ENCODE results near the gene SLC35D3.
"Not testable (repeated sequence)": the region's sequence is repeated elsewhere in the genome, so short reads cannot be mapped to it uniquely, and the experiment has no call there.

SLC35D3 gene

DNA sequence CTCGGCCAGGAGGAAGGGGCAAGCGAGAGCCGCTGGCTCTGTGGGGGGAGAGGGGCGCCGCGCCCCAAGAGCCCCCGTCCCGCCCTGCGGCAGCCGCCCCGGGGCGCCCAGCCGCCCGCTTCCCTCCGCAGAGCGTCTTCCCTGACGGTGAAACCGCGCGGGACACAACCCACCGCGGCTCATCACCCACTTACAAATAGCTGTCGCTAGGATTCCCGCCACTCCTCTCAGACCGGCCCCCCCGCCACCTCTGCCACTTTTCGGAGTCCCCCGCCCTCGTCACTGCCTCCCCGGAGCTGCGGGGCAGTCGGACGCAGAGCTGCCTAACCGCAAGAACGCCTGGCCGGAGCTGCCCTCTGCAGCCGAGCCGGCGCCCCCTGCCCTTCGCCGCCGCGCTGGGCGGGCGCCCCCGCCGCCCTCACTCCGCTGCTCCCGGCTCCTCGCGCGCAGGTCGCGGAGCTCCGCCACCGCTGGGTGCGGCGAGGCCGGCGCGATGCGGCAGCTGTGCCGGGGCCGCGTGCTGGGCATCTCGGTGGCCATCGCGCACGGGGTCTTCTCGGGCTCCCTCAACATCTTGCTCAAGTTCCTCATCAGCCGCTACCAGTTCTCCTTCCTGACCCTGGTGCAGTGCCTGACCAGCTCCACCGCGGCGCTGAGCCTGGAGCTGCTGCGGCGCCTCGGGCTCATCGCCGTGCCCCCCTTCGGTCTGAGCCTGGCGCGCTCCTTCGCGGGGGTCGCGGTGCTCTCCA is at the start of gene SLC35D3:
Gene SLC35D3, plus strand, starts transcription at position 366 of the 749 bp plus-strand sequence. Its CDS starts 128 bp downstream, at position 494.
- DNase-seq (ENCODE audit: low read depth), result no peak

DNA sequence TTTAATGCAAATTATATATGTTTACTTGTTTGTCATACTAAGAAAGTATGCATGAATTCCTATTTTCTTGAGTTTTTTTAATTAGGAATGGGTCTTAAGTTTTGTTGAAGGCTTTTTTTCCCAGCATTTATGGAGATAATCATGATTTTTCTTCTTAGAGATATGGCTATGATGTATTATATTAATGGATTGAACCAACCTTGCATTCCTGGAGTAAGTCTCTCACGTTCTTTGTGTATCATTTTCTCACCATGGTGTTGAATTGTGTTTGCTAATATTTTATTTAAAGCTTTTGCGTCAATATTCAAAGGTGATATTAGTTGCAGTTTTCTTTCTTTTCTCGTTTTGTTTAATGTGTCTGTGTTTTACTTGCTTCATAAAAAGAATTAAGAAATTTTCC is 48.4 kb upstream of the SLC35D3 start:
- no peak for DNase-seq (ENCODE audit: low read depth)

- not testable (repeated sequence) for DNase-seq (ENCODE audit: low read depth)
These were observed 45.6 kb upstream of the SLC35D3 start for GRCh38 chr6:136876469-136876868.

GRCh38 chr6:136880748-136881460 is 41.2 kb upstream of the SLC35D3 start:
- DNase-seq (ENCODE audit: low read depth), result no peak

DNA sequence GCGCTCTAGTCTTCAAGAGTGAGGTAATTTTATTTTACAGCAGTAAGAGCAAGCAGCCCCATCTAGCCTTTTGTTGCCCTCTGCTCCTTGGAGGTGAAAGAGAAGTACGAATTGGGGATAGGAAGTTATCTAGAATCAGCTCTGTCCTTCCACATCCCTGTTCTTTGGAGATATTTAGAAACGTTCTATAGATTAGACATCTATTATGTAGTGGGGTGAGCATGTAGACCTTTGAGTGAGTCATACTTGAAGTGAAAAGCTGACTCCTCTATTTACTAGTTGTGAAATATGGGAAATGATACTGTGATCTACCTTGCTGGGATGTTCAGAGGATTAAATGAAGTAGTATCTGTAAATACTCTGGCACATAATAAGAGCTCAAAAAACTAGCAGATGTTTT is 36.0 kb upstream of the SLC35D3 start:
- DNase-seq (ENCODE audit: low read depth), result no peak

- DNase-seq (ENCODE audit: low read depth), result no peak
These were observed 34.1 kb upstream of the SLC35D3 start for GRCh38 chr6:136887953-136888352.

- no peak for DNase-seq (ENCODE audit: low read depth)
These were observed 32.6 kb upstream of the SLC35D3 start for GRCh38 chr6:136889271-136890193.

DNA sequence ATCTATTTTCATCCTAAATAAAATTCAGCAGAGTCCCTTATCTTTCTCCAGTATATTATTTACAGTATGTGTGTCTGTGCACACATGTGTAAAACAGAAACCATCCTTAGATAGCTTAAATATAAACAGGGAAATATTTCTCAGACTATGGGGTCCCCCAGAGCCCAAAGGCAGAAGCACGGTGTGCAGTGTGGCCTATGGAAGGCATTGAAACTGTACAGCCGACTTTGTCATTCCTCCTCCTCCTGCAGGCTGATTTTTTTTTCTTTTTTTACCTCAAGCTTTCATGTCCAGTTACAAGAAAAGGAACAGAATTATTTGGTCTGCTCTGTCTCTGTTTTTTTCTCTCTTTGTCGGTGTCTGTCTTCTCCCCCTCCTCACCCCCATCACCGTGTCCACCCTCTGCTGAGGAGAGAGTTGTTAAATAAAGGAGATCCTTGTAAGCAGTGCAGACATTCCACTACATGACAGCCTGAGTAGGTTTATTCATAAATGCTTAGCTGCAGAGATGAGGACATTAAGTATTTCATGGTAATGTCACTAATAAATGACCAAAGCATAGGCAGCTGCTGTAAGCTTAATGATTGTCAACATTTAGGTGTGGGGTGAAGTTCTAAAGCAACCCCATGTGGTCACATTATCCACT is 31.8 kb upstream of the SLC35D3 start:
- DNase-seq (ENCODE audit: low read depth), result no peak

DNA sequence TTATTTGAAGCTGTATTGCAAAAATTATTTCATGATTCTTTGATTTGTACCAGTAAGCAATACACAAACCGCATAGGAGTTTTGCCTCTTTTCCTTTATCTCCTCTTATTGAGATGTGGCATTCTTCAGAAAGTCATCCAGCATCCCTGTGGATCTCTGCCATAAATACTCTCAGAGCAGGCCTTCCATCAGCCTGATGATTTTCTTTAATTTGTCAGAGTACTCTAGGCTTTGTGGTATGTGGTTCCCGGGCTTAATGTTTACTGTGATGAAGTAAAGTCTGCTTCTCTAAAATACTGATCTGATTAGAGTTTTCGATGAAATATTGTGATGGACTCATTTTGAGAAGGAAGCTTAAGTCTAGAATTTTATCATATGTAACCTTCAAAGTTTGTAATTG is 31.1 kb upstream of the SLC35D3 start:
- no peak for DNase-seq (ENCODE audit: low read depth)

DNA sequence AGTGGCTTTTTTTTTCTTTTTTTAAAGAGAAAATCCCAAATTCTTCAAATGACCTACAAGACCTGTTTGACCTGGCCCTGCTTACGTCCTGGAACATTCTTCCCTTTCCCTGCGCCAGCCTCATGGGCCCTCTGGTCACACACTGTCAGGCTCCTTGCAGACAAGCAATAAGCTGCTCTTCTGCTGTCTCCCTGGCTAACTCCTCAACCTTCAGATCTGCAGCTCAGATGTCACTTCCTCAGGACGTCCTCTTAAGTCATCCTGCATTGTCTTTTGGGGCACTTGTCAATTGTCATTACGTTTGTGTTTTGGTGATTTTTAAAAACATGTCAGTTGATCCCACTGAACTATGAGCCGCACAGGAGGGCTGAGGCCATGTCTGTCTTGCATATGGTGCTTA is 28.9 kb upstream of the SLC35D3 start:
- DNase-seq (ENCODE audit: low read depth), result no peak

GRCh38 chr6:136895901-136896300 is 26.2 kb upstream of the SLC35D3 start:
- DNase-seq (ENCODE audit: low read depth), result no peak

DNA sequence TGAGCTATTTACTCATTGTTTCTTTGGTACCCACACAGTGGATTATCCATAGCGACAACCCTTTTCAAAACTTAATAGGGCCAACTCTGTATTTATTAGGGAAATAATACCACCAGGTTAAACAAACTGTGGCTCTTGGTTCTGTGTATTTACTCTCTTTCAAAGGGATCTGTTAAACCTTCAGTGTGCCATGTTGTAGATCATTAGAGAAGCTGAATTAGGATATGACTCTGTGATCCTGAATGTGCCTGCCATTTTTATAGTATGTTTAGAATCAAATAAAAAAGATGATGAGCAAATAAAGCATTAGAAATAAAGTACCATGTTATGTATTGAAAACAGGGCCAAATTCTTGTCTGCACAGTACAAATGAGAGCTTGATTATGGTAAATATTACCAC is 25.0 kb upstream of the SLC35D3 start:
- DNase-seq (ENCODE audit: low read depth), result no peak

DNA sequence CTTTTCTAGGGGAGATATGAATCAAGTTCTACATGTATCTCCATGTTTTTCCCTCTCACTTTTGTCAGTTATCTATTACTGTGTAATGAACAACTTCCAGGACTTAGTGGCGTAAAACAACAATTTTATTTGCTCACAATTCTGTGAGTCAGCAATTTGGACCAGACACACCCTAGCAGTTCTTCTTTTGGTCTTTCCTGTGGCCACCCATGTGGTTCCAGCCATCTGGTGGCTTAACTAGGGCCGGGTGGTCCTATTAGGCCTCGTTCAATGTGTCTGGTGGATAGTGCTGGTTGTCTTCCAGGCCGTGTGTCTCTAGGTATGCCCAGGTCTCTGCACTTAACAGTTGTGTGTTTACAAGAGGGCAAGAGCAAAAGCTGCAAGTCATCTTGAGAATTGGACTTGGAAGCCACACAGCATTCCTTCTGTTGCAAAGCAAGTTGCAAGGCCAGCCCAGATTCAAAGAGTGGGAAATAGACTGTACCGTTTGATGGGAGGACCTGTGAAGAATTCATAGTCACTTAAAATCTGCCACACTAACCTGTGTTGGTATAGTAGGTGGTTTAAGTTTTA is 20.8 kb upstream of the SLC35D3 start:
- DNase-seq (ENCODE audit: low read depth), result no peak

GRCh38 chr6:136904477-136904876 is 17.6 kb upstream of the SLC35D3 start:
- DNase-seq (ENCODE audit: low read depth), result not testable (repeated sequence)

- DNase-seq (ENCODE audit: low read depth), result no peak
These were observed 7.2 kb upstream of the SLC35D3 start for GRCh38 chr6:136914947-136915346.

DNA sequence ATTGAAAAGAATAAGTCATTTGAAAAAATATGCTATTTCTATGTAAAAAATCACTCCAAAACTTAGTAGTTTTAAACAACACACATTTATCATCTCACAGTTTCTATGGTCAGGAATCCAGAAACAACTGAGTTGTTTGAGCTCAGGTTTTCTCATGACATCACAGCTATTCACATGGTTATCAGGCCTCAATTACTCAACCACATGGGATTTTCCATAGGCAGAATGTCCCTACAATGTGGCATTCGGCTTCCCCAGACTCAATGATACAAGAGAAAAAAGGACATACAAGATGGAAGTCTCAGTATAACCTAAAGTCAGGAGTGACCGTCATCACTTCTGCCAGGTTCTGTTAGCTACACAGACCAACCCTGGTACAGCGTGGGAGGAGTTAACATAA is 3.4 kb upstream of the SLC35D3 start:
- no peak for DNase-seq (ENCODE audit: low read depth)

DNA sequence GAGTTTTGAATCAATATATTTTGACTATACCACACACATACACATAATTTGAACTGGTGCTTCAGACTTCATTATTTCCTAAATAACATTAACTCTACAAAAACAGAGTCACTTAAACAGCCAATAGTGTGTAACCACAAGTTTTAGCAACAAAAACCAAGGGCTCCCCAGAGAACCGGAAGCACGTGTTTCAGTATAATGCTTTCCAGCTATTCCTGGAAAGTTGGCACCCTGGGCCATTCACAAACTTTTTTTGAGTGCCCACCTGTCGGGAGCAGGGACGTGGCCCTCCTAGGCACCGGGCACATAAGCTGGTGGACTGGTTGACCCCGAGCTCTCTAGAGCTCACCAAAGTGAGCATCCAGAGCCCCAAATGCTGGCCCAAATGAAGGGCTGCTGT is 1.9 kb upstream of the SLC35D3 start:
- no peak for DNase-seq (ENCODE audit: low read depth)

- DNase-seq (ENCODE audit: low read depth), result no peak
These were observed 1.3 kb upstream of the SLC35D3 start for GRCh38 chr6:136920671-136921380.

DNA sequence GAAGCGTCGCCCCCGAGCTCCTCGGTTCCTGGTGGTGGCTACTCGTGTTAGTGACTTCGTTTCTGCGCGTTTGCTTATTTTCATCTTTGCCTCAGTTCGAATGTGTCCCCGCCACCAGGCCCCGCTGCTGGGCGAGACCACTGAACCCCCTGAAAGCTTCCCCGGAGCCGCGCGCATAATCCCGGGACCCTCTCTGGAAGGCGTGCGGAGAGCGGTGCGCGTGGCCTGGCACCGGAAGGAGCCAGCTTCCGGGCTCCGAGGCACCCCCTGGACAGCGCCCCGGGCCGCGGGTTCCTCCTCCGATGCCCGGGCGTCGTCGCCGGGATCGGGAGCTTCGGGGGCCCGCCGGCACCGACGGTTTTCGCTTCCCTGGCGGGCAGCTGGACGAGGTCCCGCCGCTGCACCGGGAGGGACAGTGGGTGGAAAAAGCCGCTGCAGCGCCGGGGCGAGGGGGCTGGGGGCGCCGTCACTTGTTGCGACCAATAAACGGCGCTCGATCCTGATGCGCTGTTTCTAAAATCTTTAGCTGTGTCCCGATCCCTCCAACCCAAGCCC is 643 bp upstream of the SLC35D3 start:
- DNase-seq (ENCODE audit: low read depth), result no peak

DNA sequence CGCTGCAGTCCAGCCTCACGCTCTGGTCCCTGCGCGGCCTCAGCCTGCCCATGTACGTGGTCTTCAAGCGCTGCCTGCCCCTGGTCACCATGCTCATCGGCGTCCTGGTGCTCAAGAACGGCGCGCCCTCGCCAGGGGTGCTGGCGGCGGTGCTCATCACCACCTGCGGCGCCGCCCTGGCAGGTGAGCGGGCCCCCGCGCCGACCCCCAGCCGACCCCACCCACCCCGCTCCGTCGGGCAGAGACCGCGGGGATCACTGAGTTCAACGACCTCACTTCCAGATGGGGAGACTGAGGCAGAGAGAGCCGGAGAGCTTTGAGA is 545 bp downstream of the SLC35D3 start:
- no peak for DNase-seq (ENCODE audit: low read depth)
